Measurements from ENCODE around the gene UBE2L5. TPM values are rescaled to one million over a fixed set of nuclear protein-coding genes. Genes with fewer than 3 reads are reported as not detected.

The UBE2L5 gene
- total RNA-seq, 1 experiment from 2014 or later: not detected

DNA sequence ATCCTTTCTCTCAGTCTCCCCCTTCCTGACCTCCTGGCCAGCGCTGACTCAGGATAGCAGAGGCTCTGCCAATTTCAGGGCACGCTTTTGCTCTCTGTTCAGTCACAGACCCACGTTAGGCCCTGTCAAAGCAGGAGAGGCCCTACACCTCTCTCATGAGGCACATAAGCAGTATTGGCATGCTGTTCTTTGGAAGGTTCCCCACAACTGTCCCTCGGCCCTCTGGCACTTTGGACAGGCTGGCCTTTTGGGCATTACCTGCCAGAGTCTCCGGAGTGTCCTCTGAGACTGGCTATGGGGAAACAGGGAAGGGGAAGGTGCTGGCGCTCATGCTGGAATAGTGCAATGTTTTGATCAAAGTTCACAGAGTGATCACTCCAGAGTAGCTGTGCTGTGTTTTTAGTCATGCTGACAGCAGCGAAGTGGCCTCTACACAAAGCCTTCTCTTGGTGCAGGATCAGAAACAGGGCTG lies 23.7 kb upstream of the UBE2L5 start:
- Histone ChIP-seq H3K36me3 (no peaks in the 10 kb centered on the region), H3K4me3 (no peak overlapping the region), H3K9me3 (no peaks in the 10 kb centered on the region), H3K27me3 (no peaks in the 10 kb centered on the region)
- peak; percentile 73 for DNase-seq

DNA sequence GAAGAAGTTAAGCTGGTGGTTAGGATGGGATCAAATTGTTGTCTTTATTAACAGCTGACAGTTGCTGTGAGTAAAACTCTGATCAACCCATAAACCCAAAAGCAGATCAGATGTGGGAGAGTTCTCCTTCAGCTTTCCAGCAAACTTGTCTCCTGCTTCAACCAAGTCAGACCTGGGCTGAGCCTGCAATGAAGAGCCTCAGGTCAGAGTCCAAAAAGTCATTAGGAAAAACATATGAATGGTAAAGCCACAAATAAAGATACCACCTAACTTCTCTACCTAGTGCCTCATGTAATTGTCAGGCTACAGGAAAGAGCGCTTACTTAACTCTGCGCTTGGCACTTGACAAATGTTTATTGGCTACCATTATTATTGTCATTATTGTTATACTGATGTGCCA lies 21.9 kb upstream of the UBE2L5 start:
- DNase-seq: no peak
- Histone ChIP-seq H3K4me3 (no peak overlapping the region), H3K27me3 (no peaks in the 10 kb centered on the region), H3K9me3 (no peaks in the 10 kb centered on the region), H3K36me3 (no peaks in the 10 kb centered on the region)

DNA sequence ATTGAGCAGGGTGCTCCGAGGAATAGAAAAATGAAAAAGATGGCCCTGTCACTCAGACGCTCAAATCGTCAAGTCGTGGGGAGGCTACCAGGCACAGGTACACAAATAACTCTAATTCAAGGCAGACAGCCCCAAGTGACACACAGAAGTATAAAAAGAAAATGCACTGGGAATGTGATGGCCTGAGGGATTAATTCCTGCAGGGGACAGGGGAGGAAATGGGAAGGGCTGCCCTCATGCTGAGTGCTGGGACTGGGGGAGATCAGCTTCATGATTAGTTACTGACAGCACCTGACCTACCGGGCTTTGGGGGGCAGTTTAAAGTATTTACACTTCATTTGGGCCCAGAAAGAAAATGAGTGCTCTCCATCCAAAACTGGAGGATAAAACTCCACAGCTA lies 20.9 kb upstream of the UBE2L5 start:
- Histone ChIP-seq H3K4me3 (no peak overlapping the region), H3K9me3 (no peaks in the 10 kb centered on the region), H3K27me3 (no peaks in the 10 kb centered on the region), H3K36me3 (no peaks in the 10 kb centered on the region)
- no peak for DNase-seq

DNA sequence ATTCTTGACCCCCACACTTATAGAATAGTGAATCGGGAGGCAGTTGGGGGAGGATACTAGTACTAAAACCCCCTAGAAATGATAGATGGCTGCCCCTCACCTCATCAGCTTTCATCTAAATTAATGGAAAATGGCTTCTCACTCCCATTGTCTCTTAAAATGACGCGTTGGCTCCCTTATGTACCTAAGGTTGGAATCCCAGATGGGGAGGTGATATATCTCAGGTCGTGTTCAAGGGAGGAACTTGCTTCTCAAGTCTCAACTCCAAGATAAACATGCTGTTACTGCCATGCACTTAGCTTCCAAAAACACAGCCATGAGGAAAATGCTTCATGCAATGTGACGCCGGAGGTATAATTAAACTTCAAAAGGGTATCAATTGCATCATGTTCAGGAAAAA lies 18.8 kb upstream of the UBE2L5 start:
- H3K9me3 ChIP-seq: no peaks in the 10 kb centered on the region
- H3K36me3 ChIP-seq: no peaks in the 10 kb centered on the region
- no peak for DNase-seq
- H3K27me3 ChIP-seq: no peaks in the 10 kb centered on the region
- no peak overlapping the region for H3K4me3 ChIP-seq

DNA sequence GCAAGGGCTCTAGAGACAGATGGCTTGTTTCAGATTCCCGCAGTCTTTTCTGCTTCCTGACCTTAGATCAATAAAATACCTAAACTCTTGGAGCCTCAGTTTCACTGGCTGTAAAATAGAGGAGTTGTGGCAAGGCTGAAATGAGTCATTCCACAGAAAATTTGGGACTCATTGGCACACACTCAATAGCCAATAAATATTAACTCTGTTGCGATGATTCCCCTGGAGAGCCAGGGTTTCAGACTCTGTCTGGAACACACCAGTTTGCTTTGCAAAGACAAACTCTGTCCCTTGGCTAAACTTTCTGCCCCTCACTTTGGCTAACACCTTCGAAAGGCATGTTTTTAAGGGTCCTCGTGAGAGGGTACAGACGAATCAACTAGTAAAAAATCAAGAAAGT lies 18.1 kb upstream of the UBE2L5 start:
- Histone ChIP-seq H3K27me3 (no peaks in the 10 kb centered on the region), H3K4me3 (no peak overlapping the region), H3K9me3 (no peaks in the 10 kb centered on the region), H3K36me3 (no peaks in the 10 kb centered on the region)
- no peak for DNase-seq

DNA sequence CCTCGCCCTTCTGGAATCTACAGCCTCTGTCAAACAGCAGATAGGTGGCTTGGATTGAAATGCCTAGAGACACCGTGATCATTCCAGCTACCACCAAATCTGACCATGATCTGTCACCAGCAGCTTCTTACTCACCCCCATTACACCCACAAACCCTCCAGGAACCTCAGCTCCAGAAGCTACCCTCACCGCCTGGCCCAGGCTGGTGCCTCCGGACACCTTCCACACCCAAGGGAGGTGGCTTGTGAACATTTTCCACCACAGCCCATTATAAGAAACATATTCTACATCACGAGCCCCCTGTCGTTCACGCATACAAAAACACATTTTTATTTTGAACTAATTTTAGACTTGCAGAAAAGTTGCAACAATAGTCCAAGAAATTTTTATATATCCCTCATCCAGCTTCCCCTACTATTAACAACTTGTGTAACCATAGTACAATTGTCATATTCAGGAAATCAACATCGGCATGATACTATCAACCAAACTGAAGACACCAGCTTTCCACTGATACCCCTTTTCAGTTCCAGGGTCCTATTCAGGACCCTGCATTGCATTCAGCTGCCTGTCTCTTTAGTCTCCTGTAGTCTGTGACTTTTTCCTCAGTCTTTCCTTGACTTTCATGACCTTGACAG lies 15.4 kb upstream of the UBE2L5 start:
- Histone ChIP-seq H3K27me3 (no peaks in the 10 kb centered on the region), H3K4me3 (no peak overlapping the region), H3K36me3 (no peaks in the 10 kb centered on the region), H3K9me3 (no peaks in the 10 kb centered on the region)
- no peak for DNase-seq

DNA sequence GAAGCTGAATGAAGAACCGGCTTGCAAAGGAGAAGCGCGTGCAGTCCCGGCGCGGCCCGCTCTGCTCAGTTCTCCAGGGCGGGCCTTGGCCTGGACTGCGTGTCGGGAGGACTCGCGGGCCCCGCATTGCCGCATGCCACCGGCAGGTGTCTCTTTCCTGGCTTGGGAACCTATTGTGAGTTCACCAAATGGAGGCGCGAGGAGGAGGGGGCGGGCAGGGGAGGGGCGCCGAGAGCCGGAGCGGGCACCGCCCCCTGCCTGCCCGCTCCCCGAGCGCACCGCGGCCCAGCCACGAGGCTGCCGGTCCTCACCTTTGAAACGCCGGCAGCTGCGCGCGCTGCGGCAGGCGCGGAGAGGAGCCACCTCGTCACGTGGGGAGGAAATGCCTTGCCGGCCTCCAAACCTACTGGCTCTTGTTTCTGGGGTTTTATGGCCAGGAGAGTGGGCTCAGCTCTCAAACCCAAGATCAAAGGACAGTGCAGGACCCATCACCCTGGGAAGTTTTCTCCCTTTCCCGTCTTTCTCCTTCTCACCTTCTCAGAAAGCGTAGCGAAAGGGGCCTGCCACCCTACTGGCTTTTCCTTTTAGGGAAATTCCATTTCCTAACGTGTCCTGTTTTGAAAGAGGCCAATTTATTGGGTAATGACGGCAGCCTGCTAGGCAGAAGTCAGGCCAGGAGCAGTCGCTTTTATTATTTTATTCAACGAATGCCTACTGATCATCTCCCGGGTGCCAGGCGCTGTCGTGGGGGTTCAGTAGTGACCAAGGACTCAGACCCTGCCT lies 13.8 kb upstream of the UBE2L5 start:
- Histone ChIP-seq H3K9me3 (no peaks in the 10 kb centered on the region), H3K36me3 (no peaks in the 10 kb centered on the region), H3K4me3 (peak overlapping the region; percentile 21; the same call in 1 of the 2 replicates), H3K27me3 (no peaks in the 10 kb centered on the region)
- peak; percentile 92 for DNase-seq

DNA sequence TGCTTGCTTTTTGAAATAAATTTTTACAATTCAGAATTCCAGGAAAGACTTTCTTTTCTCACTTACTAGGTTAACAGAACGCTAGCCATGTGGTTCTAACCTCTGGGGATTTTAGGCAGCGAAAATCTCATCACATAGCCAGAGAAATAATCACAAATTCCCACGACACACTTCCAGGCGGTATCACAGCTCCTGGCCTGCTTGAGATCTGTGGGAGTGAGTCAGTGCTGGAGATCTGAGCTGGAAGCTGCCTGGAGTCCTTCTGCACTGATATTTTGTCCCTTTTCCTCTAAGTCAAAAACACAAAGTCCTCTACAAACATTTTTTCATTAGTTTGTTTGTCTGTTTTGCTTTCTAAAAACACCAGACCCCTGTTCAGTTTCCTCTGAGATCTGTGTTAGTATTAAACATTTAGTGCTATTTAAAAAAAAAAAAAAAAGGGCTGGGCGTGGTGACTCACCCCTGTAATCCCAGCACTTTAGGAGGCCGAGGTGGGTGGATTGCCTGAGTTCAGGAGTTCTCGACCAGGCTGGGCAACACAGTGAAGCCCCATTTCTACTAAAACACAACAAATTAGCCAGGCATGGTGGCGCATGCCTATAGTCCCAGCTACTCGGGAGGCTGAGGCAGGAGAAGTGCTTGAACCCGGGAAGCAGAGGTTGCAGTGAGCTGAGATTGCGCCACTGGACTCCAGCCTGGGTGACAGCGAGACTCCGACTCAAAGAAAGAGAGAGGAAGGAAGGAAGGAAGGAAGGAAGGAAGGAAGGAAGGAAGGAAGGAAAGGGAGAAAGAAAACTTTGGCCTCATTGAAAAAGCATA lies 12.2 kb upstream of the UBE2L5 start:
- no peaks in the 10 kb centered on the region for H3K27me3 ChIP-seq
- H3K36me3 ChIP-seq: no peaks in the 10 kb centered on the region
- no peaks in the 10 kb centered on the region for H3K9me3 ChIP-seq
- DNase-seq: peak; percentile 67
- H3K4me3 ChIP-seq: no peak overlapping the region

DNA sequence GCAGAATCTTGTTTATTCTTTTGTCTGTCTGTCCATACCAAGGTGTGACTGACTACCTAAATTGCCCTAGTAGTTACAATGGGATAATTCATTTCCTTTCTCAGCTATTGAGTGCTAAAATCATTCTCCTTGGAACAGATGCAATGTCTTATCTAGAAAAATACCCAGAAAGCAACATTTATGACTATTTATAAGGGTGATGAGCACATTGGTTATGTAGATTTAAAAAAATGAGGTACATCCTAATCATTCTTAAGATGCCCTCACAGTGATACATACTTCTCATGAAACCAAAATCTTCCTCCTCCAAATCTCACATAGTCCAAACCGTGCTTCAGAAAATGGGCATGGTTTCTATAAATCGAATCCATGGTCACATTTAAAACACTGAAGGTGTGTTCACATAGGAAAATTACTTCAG lies 11.6 kb upstream of the UBE2L5 start:
- Histone ChIP-seq H3K4me3 (no peak overlapping the region), H3K9me3 (no peaks in the 10 kb centered on the region), H3K27me3 (no peaks in the 10 kb centered on the region), H3K36me3 (no peaks in the 10 kb centered on the region)
- DNase-seq: no peak

DNA sequence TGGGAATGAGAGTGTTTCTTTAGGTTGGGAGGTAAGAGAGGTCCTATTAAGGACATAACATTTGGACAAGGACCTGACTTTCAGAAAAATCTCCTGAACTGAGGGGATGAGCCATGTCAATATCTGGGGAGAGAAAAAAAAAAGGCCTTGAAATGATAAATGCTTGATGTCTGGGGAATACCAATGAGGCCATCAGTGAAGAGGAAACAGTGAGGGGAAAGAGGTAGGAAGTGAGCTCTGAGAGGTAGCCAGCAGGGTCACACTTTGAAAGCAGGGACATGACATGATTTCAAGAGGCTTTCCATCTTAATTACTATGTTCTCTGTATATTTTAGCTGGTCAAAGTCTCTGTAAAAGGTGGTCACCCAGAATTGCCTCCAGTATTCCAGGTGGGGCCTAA lies 9.9 kb upstream of the UBE2L5 start:
- Histone ChIP-seq H3K9me3 (no peaks in the 10 kb centered on the region), H3K36me3 (no peaks in the 10 kb centered on the region), H3K4me3 (no peak overlapping the region), H3K27me3 (no peaks in the 10 kb centered on the region)
- DNase-seq: no peak

DNA sequence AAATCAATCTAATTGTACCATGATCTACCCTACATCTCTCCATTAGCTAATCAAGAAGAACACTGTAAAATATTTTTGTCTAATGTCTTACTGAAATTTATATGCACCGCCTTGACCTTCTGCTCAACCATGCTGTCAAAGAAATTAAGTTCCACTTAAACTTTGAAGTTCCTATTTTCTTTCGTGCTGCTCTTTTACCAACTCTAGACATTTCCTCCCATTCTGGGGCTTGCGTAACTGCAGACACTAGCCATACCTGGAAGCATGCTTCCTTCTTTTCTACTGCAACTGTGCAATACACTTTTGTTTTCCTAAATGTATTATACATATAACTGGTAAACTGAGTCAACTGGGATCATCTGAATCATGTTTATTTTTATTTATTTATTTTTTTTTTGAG lies 8.5 kb upstream of the UBE2L5 start:
- H3K9me3 ChIP-seq: no peaks in the 10 kb centered on the region
- H3K27me3 ChIP-seq: no peaks in the 10 kb centered on the region
- H3K36me3 ChIP-seq: no peaks in the 10 kb centered on the region
- DNase-seq: no peak
- H3K4me3 ChIP-seq: no peak overlapping the region

DNA sequence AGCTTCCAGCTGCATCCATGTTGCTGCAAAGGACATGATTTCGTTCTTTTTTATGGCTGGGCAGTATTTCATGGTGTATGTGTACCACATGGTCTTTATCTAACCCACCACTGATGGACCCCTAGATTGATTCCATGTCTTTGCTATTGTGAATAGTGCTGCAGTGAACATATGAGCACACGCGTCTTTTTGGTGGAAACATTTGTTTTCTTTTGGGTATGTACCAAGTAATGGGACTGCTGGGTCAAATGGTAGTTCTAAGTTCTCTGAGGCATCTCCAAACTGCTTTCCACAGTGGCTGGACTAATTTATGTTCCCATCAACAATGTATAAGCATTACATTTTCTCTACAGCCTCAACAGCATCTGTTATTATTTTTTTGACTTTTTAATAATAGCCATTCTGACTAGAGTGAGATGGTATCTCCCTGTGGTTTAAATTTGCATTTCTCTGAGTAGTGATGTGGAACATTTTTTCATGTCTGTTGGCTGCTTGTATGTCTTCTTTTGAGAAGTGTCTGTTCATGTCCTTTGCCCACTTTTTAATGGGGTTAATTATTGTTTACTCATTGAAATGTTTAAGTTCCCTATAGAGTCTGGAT lies 6.8 kb upstream of the UBE2L5 start:
- DNase-seq: no peak
- Histone ChIP-seq H3K9me3 (no peaks in the 10 kb centered on the region), H3K27me3 (no peaks in the 10 kb centered on the region), H3K4me3 (no peak overlapping the region), H3K36me3 (no peaks in the 10 kb centered on the region)

DNA sequence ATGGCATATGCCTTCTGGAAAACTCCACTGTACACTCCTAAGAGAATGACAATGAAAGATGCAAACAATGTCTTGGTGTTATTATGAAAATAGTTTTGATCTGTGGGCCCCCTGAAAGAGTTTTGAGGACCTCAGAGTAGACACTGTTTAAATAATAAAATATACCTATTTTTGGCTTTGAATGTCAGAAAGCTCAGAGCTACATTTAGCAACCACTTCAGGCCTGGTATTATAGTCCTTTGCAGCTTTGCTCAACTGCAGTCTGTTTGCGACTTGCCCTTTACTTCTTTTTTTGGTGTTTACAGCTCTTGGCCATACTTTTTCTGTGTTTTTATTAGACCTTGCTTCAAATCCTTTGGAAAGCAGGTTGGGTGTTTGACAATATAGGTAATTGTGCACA lies 5.8 kb upstream of the UBE2L5 start:
- Histone ChIP-seq H3K27me3 (no peaks in the 10 kb centered on the region), H3K36me3 (no peaks in the 10 kb centered on the region), H3K9me3 (no peaks in the 10 kb centered on the region), H3K4me3 (no peak overlapping the region)
- no peak for DNase-seq

DNA sequence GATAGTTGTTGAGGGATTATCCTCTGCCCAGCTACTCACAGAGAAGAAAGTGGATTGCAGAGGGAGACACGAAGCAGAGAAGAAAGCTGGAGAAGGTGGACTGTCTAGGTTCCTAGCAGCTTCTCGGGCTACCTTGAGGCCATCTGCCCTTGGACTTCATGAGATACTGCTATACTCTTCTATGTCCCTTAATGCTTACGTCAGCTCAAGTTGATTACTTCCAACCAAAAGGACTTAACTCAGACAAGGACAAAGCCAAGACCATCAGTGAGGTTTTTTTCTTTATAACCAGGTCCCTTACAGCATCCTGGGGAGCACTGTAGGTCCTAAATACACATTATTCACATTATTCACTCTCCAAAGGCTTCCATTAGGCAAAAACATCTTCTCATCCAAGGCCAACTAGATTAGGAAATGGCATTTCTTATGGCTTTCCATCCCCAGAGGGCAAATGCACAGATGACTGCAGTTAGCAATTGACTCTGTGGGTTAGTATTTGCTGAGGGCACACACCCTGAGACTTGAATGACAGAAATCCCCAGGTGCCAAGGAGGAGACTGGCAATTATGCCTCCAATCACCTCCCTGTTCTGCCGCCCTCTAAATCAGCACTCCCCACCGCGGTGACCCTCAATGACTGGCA lies 4.1 kb upstream of the UBE2L5 start:
- Histone ChIP-seq H3K27me3 (no peaks in the 10 kb centered on the region), H3K36me3 (no peaks in the 10 kb centered on the region), H3K4me3 (no peak overlapping the region), H3K9me3 (no peaks in the 10 kb centered on the region)
- DNase-seq: no peak

DNA sequence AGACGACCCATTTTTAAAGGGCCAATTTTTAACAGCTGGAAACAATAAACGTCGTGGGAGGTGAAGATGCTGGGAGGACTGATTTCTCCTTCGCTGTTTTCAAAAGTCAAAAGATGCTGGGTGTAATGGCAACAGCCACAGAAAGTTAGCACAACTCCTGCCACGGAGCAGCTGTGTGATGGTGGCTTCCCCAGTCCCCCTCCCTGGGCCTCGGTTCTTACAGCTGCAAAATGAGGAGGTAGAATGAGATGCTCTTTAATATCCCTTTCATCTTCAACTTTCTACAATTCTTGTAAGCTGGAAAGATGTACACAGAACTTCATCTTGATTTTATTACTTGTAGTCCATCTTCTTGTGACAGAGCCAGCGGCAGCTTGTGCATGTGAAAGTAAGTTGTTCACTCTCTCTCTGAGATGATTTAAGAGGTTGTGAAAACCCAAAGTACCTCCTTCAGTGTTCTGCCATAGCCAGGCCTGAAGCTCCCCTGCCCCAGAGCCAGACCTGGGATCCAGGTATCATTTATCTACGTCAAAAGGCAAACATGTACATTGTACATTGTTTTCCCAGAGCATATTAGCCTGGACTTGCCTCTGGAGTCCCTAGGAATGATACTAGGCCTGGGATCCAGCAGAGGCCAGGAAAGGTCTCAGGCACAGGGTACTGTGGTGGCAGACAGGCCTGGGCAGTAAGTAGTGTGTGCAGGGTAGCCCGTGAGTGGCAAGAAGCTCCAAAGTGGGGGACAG lies 3.4 kb upstream of the UBE2L5 start:
- Histone ChIP-seq H3K36me3 (no peaks in the 10 kb centered on the region), H3K27me3 (no peaks in the 10 kb centered on the region), H3K4me3 (no peak overlapping the region), H3K9me3 (no peaks in the 10 kb centered on the region)
- no peak for DNase-seq
